SKM-1 (cell line): ENCODE data around the gene PTPRD.

Experiments
- DNase-seq: peaks from one replicate; lab custom pipeline; 2025; ENCODE audit not compliant: unreplicated experiment; lab: John Stamatoyannopoulos, UW

The PTPRD gene

DNA sequence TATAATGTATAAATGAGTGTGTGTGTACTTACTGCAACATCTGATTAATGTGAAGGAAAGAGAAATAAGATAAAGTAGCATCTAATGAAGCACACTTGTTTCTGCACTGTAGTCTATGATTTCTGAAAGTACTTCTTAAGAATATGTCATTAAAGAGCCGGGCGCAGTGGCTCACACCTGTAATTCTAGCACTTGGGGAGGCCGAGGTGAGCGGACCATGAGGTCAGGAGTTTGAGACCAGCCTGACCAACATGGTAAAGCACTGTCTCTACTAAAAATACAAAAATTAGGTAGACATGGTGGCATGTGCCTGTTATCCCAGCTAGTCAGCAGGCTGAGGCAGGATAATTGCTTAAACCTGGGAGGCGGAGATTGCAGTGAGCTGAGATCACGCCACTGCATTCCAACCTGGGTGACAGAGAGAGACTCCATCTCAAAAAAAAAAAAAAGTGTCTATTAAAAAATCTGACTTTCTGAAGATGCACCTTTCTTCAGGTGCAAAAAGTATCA lies 556.9 kb downstream of the PTPRD start:
- no peak for DNase-seq

DNA sequence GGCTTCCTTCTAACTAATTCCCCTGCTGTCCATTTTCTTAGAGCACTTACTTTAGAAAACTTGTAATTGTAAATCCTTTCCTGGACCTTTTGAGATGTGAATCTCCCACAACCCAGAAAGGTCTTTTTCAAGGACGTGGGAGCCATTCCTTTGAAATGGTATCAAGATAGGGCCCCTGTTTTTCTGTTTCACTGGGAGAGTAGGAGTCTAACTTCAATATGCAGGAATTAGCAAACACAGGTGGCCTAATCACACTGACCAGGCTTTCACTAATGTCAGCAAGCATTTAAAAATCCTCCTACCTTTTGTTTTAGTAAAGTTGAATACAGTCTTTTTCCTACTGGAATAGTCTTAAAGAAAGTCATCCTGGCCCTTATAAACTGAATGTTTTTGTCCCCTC lies 558.3 kb downstream of the PTPRD start:
- no peak for DNase-seq

DNA sequence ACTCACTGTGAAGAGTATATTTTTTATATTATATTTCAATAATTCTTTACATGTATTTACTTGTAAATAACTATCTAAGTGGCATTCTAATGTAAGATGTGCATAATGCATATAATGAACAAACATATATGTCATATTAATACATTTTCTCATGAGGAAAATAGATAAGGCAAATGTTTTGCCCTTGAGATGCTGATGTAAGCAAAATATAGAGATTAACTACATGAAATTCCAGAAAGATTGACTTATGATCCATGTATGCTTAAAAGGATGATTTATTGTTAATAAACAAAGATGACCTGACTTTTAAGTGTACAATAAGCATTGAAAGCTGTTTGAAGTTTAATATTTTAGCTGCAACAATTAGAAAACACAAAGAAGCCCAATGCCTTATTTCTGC lies 559.9 kb downstream of the PTPRD start:
- no peak for DNase-seq

DNA sequence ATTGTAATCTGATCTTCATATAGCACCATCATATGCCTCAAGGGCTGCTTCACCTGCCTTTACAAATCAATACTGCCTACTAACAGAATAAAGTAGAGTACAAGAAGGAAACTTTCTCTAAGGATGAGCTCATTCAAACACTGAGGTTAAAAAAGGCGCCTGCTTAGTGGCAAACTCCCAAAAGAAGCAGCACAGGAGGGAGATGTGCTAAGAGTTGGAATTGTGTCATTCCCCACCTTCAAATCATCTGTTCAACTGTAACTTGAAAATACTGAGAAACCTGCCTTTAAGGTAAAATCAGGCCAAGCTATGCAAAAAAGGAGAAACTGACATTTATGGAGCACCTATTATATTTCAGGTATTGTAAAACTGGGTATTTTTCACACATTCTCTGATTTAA lies 560.6 kb downstream of the PTPRD start:
- no peak for DNase-seq

DNA sequence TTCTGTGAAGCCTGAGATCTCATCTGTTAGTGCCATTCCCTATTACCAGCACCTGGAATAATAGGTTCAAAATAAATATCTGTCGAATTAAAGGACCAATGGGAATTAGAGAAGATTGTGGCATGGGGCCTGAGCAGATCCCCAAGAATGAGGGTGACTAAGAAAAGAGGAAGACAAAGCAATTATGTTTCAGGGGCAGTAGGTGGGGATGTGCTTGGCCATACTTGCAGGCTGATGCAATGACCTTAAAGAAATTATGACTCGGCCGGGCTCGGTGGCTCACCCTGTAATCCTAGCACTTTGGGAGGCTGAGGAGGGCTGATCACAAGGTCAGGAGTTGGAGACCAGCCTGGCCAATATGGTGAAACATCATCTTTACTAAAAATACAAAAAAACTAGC lies 562.8 kb downstream of the PTPRD start:
- no peak for DNase-seq

DNA sequence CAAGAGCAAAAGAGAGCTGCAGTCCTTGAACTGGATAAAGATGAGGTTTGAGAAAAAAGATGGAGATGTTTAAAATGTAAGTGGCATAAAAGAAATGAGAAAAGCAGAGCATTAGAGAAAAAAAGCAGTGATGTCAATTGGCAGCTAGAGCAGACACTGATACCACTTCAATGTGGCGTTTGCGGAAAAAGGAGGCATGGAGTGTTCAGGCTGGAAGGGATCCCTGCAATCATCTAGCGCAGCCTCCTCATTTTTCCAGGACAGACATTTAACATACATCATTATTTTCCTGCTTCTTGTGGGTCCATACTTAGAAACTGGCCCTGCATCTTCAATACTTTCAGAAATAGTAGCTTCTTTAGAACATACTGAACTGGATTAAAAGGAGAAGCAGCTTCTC lies 563.8 kb downstream of the PTPRD start:
- no peak for DNase-seq

DNA sequence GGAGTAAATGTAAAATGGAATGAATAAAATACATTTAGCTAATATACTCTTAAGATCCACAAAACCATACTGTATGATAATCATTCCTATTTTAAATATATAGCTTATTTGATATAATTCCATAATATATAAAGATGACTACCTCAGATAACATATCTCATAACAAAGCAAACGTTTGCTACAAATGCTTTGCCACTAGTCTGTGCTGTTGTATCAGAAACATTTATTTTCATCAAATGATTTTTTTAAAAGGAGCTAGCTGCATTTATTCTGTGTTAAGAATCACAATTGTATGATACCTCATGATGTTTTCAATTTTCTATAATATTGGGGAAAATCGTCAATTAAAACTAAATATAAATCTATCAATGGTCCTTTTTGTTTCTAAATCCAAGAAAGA lies 567.2 kb downstream of the PTPRD start:
- DNase-seq, result no peak

DNA sequence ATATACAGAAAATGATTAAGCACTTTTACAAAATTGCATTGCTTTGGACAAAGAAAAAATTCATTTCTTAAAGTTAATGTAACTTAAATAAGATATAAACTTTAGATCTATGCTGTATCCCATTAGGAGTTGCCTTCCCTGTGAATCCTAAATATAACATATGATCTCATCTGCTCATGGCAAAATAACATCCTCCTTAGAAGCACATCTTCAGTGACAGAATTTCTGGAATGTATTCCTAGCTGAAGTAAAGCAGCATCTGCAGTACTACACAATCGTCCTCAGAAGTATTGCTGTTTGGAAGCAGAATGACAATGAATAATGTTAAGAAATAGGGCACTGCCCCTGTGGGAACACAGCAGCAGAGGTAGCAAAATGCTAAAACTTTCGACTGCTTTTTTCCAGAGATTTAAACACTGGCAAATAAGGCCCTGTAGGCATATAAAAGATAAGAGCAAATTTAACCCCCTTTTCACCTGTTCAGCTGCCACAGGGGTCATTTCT lies 571.0 kb downstream of the PTPRD start:
- DNase-seq, result no peak

DNA sequence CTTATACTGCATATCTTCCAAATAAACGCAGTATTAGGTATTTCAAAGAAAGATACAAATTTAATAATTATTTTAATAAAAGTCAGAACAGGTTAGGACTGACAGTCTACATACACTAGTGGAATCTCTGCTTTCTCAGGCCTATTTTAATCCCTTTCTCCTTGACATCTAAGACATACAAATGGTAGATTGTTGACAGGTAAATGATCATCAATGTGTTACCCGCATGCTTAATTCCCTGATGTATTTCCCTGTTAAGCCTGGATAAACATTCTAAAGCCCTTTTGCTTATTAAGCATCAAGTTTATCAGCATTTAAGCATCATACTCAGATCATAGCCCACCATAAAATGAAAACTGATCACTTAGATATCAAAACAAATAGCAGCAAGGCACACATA lies 576.7 kb downstream of the PTPRD start:
- DNase-seq, result no peak

DNA sequence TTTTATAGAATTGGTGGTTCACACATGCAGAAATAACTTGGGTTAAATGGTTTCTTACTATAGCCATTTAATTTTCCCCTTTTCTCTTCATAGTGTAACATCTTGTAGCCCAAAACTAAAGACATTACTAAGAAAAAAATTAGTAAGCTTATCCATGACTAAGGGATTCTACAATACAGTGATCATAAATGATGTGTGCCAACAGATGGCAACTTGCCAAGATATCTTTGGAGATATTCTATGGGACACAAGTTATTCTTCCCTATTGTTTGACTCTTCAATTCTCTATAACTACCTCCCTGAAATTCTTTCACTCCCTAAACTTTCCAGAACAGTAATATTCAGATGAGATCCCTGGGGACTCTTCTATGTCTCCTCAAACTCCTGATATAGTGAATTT lies 580.6 kb downstream of the PTPRD start:
- DNase-seq, result no peak

DNA sequence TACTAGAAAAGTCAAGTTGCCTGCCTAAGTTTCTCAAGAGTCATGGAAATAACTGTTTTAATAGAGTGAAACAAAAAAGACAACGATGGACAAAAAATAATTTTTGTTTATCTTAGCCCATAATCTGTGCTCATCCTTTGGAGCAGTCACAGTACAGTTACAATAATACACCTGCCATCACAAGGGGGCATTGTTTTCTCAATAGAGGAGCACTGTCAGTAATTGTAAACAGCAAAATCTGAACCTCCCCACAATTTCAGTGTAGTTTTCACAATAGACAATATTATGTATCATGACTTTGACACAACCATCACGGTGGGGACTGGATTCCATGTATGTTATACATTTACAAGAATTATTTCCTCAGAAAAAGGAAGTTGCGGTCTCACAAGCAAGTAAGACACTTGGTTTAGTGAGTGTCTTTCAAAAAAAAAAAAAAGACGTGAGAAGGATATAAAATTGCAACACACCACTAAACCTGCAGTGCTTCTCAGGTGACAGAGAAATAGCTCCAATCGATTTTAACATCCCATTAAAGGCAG lies 586.3 kb downstream of the PTPRD start:
- no peak for DNase-seq

DNA sequence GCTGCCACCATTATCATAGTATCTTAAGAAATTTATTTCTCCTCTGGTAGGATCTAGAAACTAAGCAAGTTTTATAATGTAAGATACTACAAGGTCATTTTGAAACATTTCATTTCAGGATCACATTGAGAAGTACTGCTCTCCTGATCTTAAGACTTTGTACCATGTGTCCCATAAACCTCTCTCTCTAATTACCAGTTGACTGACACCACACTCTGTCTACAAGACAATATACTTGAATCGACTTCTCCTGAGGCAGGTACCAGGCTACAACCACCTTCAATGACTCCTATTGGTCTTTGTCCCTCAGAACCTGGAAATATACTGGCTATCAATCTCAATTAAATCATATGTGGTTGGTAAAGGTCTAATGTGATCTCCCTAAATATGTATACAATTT lies 597.0 kb downstream of the PTPRD start:
- no peak for DNase-seq

DNA sequence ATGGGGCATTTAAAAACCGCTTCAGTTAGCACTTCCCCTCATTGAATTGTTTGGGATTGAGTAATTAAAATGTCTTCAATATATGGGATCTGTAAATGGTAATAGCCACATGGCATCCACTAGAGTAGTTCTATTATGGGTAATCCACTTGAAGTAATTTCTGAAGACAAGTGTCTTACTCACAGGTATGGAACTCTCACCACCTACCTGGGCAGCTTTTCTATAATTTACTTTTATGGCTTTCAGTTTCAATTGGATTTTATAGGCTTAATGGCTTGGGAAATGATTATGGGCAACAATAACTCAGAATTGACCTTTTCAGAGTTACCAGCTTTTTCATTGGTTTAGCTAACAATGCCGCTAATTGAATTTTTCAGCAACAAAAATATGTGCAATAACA lies 597.9 kb downstream of the PTPRD start:
- no peak for DNase-seq

DNA sequence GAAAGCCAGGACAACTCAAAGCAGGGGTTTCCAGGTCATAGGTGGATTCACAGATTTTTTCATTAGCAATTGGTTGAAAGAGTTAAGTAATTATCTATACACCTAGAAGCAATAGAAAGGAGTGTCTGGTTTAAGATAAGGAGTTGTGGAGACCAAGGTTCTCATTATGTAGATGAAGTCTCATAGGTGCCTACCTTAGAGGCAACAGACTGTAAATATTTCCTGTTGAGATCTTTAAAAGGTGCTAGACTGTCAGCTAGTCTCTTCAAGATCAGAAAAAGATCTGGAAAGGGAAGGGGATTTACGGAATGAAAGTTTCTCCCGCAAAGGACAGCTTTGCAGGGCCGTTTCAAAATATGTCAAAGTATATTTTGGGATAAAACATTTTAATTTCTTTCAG lies 603.4 kb downstream of the PTPRD start:
- no peak for DNase-seq

DNA sequence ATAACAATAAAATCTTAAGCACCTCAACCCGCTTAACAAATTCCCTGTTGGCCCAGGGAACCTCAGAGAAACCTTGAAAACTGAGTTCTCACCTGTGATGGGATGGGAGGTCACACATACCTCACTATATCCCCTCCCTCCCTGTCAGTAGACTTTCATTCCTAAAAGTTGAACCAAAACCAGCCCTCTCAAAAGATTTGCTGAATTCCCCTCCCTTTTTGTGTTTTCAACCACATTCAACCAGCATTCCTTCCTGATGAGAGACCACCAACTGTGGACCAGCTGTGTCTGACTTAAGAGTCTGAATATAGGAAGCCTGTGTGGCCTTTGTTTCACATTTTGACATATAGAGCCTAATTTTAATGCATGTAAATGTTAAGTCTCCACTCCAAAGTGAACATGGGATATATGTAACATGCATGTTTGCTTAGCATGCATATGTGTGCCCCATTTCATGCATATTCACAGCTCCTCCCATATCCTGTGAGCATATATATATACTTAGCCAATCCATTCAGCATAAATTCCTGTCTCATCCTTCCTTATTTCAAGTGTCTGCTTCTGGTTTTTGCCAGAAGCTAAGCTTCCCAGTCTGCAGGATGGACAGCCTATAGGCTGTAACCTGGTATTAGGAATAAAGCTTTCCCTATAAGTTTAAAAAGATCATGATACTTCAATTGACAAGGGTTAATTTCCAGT lies 604.6 kb downstream of the PTPRD start:
- no peak for DNase-seq

DNA sequence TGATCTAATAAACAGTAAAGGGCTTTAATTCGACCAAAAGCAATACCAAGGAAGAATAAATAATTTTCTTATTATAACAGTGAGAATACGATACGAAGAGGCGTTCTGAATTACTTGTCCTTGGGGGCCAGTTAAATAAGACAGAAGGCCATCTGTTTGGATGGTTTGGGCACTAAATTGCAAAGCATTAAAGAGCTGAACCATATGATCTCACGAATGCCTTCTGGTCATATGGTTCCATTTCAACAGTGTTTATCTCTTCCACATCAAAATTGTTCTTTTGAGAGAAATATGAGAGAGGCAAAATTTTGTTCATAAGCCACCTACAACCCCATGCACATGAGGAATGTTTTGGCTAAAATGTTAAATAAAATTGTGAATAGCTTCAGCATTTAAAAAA lies 605.4 kb downstream of the PTPRD start:
- no peak for DNase-seq

DNA sequence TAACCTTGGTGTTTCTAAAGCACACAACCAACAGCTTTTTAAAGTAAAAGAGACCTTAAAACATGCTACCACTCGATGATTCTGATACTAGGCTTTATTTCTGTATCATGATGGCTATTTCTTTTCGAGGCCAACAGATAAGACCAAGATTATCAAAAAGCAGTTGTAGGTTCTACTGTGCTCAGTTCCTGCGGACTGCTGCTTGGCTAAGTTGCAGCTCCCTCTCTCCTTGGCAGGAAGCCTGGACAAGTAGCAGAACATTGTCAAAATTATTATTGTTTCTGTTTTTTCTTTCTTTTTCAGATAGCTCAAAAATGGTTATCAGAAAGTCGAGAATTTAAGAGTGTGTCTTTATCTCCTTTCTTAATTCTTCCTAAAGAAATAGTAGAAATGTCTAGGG lies 607.6 kb downstream of the PTPRD start:
- no peak for DNase-seq

DNA sequence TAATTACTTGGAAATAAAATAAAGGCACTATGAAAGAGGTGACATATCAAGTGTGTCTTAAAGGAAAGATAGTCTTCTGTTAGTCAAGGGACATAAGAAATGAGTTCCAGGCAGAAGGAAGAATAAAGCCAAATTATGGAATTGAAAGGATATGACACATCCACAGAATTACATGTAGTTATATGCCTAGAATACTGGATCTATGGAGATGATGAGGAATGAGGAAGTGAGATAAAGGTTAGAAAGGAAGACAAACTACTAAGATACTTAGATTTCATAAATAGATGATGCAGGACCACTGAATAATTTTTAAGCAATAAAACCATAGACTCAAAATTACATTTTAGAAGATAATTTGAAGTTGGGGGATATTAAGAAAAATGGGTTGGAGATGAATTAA lies 609.8 kb downstream of the PTPRD start:
- no peak for DNase-seq

DNA sequence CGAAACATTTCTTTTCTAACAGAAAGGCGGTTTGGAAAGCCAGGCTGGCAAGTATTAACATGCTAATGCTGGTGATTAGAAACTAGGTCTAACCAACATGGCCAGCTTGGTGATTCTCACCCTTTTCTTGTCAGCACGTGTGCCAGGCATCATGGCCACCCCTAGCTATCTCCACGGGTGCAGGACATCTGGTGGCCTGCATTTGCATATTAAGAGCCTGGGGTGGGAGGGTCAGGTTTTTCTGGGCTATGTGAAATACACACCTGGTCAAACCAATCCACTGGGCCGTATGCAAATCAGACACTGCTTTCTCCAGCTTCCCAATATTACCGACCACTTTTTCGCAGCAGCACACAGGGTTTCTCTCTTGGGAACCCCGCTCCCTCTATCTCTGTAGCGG lies 612.1 kb downstream of the PTPRD start:
- no peak for DNase-seq

DNA sequence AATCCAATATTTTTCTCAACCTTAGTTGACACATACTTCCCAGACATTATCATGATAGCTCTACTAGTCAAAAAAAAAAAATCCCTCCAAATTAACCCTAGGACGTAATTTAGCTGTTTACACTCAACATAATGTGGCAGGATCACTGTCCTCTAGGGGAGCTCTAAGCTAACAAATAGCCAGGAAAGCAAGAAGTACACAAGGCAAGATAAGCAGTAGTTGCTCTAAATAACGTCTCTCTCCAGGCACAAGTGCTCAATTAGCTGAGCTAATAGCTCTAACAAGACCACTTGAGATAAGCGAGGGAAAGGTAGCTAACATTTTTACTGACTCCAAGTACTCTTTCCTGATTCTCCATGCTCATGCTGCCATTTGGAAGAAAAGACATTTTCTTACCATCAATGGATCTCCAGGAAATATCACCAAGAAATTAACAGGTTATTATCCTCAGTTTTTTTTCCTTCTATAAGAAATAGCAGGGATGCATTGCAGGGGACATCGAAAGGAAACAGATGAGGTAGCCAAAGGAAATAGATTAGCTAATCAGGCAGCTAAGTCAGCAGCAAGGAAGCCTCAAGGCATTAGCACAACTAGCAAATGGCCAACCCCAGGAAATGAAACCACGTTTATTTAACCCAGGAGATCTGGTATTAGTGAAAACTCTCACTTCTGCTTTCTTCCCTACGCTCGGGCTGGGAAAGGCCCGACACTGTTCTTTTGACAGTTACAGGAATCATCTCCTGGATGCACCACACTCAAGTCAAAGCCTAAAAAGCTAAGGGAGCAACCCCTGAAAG lies 614.1 kb downstream of the PTPRD start:
- DNase-seq, result peak; percentile 31

DNA sequence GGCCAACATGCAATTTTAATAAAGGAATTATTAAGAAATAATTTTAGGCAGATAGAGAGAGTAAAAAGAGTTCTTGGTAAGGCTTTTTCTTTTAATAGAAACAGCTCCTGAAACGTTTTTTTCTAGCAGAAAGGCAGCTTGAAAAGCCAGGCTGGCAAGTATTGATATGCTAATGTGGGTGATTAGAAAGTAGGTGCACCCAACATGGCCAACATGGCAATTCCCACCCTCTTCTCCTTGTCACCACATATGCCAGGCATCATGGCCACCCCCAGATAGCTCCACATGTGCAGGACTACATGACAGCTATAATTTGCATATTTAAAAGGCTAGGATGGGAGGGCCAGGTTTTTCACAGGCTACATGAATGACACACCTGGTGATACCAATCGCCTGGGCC lies 615.2 kb downstream of the PTPRD start:
- no peak for DNase-seq

DNA sequence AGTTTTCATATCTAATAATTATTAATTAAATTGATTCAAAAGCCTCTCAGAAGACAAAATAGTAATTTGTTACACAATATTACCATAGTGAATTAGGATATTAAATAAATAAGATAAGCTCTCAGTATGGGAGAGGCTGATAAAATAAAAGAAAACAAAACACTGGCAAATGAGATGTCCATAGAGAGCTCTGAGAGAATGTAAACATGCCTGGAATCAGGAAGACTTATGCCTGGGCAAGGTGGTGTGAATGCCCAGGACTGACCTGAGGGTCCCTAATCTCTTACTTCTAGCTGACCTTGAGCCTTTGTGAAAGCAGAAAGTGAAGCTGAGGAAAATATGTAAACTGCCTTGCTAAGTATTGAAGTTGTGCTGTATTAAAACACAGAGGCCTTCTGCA lies 616.5 kb downstream of the PTPRD start:
- DNase-seq, result no peak
